Measurements from ENCODE around the gene CRTC1. TPM values are rescaled to one million over a fixed set of nuclear protein-coding genes. Genes with fewer than 3 reads are reported as not detected.

The CRTC1 gene
- total and polyA plus RNA-seq, 2 of the 13 experiments (the other 11 are each of a cell fraction or from before 2014, with no cell fraction given), result 2.0 to 2.7 TPM

- peak; percentile 29; the same call in 1 of the 2 replicates for TF ChIP-seq ZBED4 (CRISPR knock-in tag; IDR thresholded peaks at IDR 0.05; ENCODE audit: borderline replicate concordance)
- TF ChIP-seq ZNF737 (CRISPR knock-in tag; IDR thresholded peaks at IDR 0.05; ENCODE audit: borderline replicate concordance), result no peak
- peak; percentile 70 for TF ChIP-seq RBFOX2 (IDR thresholded peaks at IDR 0.05; ENCODE audit: low read depth, low read length)
- no peak for TF ChIP-seq ATRX (CRISPR knock-in tag; IDR thresholded peaks at IDR 0.05; ENCODE audit: borderline replicate concordance)
- TF ChIP-seq ISL2 (CRISPR knock-in tag; IDR thresholded peaks at IDR 0.05), result 0 out of 2 replicates have a peak, but pooled peaks have one; percentile 17
- no peak for TF ChIP-seq HOXA7 (CRISPR knock-in tag; IDR thresholded peaks at IDR 0.05)
- TF ChIP-seq MEIS1 (CRISPR knock-in tag; IDR thresholded peaks at IDR 0.05; ENCODE audit: borderline replicate concordance), result 0 out of 2 replicates have a peak, but pooled peaks have one; percentile 53
- TF ChIP-seq NCOA5 (CRISPR knock-in tag; IDR thresholded peaks at IDR 0.05), result no peak
- TF ChIP-seq ZNF142 (CRISPR knock-in tag; IDR thresholded peaks at IDR 0.05), result no peak; the same call in 1 of the 2 replicates
- TF ChIP-seq THAP9 (CRISPR knock-in tag; IDR thresholded peaks at IDR 0.05; ENCODE audit: borderline replicate concordance), result peak; percentile 61; the same call in 1 of the 2 replicates
- 0 out of 2 replicates have a peak, but pooled peaks have one; percentile 8 for TF ChIP-seq MXD3 (CRISPR knock-in tag; IDR thresholded peaks at IDR 0.05)
- TF ChIP-seq SETDB1 (CRISPR knock-in tag; IDR thresholded peaks at IDR 0.05; ENCODE audit: borderline replicate concordance), result no peak
- no peak for TF ChIP-seq NR2F1 (CRISPR knock-in tag; IDR thresholded peaks at IDR 0.05)
These were observed at the start of gene CRTC1 (continued) for GRCh38 chr19:18683109-18683957.

Measured in HepG2 (cell line).